GM21528 (cell line): Measurements from ENCODE around the gene SSH2.

ENCODE experiments used
- ATAC-seq: cut with Tn5 transposase; IDR thresholded peaks from one replicate; pipeline ENCODE4 v1.9.1; 2021; ENCODE audit warnings: mild to moderate bottlenecking, moderate library complexity; ENCODE audit not compliant: unreplicated experiment, low FRiP score

The SSH2 gene

GRCh38 chr17:29617481-29618271 lies 312.4 kb downstream of the SSH2 start:
- no peak for ATAC-seq

GRCh38 chr17:29617125-29617480 lies 312.9 kb downstream of the SSH2 start:
- no peak for ATAC-seq

- no peak for ATAC-seq
Measured at GRCh38 chr17:29616300-29617048, 313.6 kb downstream of the SSH2 start.

DNA sequence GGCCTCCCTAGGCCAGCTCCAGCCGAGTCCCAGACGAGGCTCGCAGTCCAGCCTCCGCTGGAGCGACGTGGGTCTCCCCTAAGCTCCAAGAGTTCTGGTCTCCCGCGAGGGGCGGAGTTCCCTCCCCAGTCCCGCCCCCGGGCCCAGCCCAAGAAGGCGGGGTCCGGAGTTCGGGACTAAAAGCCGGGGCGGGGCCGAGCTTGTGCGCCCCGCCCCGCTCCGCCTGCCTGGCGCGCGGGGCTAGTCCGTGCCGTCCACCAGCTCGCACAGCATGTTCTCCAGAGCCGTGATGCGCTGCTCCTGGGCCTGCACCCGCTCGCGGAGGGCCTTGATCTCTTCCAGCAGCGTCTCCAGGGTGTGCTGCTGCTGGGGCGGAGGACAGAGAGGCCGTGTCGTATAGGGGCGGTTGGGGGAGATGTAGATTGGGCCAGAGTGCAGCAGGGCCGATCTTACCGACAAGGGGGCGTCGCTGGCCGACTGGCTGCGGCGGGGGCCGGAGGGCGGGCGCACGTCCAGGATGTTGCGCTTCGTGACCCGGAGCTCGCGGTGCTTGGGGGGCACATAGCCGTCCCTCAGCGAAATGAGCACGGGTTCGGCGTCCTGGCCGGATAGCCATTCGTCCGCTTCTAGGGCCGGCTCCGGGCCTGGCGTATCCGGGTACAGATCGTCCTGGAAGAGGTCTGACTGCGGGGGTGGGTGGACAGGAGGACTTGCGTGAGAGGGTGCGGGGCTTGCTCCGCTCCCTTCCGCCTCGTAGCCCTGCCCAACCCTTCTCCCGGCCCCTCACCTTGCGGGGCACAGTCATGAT lies 314.3 kb downstream of the SSH2 start:
- peak; percentile 41 for ATAC-seq

GRCh38 chr17:29615048-29615385 lies 315.0 kb downstream of the SSH2 start:
- ATAC-seq = no peak

DNA sequence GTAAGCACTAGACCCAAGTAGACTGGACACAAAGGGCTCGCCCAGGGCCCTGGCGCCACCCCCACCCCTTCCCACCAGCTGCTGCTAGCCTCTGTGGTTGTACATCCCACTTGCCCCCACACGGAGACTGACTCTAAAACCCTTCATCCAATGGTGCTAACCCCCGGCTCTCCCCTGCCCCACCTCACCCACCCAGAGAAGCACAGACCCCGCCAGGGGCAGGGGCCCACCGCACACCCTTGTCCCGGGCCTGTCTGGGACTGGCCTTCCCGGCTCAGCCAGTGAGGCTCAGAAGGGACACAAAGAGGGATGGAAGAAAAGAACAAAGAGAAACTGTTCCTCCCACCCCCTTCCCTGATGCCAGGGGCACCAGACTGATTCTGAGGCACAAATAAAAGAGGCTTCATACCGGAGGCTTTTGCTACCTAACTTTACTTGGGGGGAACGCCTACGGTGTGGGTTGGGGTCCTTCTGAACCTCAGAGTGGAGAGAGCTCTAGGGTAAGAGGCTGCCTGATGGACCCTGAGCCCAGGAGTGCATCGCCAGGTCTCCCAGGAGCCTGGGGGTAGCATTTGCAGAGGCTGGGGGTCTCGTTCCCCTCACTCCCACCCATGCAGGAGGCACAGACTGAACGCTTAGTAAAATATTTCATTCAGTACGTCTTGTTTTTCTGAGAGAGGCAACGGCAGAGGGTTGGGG lies 315.5 kb downstream of the SSH2 start:
- no peak for ATAC-seq

GRCh38 chr17:29613856-29614255 lies 316.2 kb downstream of the SSH2 start:
- no peak for ATAC-seq

- ATAC-seq = no peak
Measured at GRCh38 chr17:29613352-29613837, 316.6 kb downstream of the SSH2 start.

DNA sequence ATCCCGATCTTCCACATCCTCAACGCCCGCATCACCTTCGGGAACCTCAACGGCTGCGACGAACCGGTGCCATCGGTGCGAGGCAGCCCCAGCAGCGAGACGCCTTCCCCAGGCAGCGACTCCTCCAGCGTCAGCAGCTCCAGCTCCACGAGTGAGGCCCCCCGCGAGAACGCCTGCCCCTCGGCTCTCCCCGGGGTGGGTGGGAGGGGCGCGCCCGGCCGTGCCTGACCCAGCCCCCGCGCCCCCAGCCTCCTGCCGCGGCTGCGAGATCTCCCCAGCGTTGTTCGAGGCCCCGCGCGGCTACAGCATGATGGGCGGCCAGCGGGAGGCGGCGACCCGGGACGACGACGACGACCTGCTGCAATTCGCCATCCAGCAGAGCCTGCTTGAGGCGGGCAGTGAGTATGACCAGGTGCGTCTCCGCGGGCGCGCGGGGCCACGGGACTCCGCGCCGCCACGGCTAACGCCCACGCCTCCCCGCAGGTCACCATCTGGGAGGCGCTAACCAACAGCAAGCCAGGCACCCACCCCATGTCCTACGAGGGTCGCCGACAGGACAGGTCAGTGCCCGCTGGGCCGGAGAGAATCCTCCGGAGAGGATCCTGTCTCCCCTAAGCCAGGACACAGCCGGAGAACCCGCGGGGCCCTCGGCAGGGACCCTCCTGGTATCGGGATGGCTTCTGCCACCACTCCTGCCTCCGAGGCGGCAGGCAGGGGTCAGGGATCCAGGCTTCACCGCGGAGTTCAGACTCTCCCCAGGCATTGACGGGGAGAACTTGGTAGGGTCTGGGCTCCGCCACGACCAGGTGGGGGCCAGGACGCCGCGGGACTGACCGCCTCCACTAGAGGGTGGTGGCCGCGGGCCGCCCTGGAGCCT lies 317.4 kb downstream of the SSH2 start:
- no peak for ATAC-seq

DNA sequence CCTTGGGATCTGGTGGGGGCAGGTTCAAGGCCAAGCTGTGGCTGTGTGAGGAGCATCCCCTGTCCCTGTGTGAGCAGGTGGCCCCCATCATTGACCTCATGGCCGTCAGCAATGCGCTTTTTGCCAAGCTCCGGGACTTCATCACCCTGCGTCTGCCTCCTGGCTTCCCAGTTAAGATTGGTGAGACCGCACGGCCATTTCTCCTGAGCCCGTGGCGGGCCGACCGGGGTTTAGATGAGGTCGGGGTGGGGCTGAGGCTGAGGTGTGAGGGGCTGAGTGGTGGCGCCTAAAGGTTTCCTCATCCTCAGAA lies 318.0 kb downstream of the SSH2 start:
- no peak for ATAC-seq

DNA sequence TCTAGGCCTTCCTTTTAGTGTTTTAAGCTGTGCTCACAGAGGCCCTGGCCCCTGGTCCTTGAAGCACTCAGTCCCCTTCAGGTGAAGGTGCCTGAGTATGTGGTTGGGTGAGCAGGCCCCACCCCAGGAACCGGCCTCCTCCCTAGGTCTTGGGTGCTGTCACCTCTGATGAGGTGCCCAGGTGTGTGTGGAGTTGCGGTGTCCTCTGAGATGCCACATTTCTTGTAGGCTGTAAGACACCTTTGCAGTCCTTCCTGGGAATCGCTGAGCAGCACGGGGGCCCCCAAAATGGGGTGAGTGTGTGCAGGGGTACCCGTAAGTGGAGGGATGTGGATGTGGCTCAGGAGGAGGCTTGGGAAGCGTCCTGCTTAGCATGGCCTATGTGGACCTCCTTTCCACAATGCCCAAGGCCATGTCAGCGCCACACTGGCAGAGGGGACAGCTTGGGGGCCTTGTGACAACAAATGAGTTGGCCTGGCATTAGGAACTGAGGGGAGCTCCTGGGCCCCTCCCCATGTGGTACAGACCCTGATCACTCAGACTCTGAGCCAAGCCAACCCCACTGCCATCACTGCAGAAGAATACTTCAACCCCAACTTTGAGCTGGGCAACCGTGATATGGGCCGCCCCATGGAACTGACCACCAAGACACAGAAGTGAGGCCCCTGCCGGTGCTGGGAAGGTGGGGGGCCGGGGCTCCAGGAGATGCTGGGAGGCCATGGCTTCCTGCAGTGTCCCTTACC lies 318.5 kb downstream of the SSH2 start:
- no peak for ATAC-seq

DNA sequence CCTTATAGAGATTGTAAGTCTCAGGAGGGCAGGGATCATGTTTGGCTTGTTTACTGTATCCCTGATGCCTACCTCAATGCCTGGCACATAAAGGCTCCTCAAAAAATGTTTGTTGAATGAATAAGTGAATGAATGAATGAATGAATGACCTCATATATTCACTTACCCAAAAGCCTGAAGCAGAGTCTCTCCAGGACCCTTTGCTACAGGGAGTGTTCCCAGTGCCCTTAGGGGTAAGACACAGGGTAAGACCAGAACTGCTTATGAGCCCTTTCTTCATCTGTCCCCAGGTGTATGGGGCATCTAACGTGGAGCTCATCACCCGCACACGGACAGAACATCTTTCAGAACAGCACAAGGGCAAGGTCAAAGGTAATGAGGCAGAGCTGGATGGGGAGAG lies 319.6 kb downstream of the SSH2 start:
- ATAC-seq = no peak

DNA sequence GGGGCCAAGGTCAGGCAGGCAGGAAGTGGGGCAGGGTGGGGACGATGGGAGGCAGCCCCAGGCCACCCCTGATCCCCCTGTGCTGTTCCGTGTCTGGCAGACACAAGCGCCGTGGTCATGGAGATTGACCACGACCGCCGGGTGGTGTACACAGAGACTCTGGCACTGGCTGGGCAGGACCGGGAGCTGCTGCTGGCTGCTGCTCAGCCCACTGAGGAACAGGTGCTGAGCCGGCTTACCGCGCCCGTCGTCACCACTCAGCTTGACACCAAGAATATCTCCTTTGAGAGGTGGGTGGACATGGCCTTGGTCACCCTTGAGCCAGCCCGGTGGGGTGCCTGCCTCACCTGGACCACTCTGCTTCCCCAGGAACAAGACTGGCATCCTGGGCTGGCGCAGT lies 321.0 kb downstream of the SSH2 start:
- ATAC-seq = no peak

GRCh38 chr17:29607557-29608195 lies 322.4 kb downstream of the SSH2 start:
- no peak for ATAC-seq

DNA sequence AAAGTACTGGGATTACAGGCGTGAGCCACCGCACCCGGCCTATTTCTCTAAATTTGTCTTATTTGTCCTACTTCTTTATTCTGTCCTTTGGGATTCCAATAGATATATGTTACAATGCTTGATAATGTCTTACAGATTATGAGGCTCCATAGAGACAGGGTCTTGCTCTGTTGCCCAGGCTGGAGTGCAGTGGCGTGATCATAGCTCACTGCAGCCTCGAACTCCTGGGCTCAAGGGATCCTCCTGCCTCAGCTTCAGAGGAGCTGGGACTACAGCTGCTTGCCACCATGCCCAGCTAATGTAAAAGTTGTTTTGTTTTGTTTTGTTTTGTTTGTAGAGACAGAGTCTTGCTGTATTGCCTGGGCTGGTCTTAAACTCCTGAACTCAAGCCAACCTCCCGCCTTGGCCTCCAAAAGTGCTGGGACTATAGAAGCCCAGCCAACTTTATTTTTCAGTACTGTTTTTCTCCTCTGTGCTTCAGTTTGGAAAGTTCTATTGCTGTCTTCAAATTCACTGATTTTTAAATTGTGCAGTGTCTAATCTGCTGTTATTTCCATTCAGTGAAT lies 326.8 kb downstream of the SSH2 start:
- ATAC-seq = no peak

DNA sequence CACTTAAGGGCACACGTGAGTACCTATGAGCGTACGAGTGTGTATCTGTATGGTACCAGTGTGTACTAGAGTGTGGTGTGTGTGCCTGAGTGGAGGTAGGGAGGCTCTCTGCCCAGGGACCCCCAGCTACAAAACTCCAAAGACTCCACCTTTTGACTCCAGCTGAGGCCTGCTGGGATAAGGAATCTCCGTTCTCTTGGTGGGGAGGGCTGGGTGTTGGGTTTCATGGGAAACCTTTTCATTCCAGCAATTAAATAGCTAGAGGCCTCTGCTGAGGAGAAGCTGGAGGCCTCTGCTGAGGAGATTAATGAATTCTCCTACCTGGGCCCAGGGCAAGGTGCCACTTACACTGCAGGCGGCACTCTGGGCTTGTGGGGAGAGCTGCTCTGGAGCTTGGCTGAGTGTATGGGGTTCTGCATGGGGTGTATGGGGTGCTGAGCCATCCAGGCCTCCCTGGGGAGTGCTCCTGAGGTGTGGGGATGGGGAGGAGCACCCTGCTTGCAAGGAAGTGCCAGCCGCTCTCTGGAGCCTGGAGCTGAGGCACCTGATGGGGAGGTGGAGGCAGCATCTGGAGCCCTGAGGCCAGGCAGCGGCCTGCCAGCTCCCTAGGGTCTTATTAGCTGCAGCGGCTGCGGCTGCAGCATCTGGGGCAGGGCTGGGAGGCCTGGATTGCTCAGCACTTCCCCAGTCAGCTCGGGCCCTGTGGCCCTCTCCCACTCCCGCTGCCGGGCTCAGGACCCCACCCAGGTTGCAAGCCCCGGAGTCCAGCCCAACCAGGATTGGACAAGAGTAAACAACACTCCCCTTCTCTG lies 332.5 kb downstream of the SSH2 start:
- ATAC-seq = no peak

DNA sequence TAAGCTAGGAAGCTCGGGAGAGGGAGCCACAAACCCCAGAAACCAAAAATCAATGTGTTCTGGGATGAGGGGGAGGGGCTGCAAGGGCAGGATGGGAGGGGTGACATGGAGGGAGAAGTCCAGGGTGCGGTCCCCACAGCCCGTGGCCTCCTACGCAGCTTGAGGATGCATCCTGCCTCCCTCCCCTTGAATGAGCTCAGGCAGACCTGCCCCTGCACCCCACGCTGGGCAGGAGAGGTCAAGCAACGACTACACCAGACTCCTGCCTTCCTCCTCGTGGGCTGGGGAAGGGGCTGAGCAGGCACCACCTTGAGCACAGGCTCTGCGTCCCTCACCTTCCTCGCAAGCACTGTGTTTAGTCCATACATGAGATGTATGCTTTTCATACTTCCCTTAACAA lies 333.2 kb downstream of the SSH2 start:
- no peak for ATAC-seq
